NB4 (cell line): ENCODE results near the gene PRUNE2.

Experiments
- TF ChIP-seq, protein P1 (sequence below): IDR thresholded peaks from 2 replicates; pipeline ENCODE4 v1.6.1; 2011; ENCODE audit warnings: low read depth, low read length
- TF ChIP-seq, protein P2 (sequence below): IDR thresholded peaks from one replicate; pipeline ENCODE4 v1.5.1; 2012; ENCODE audit warnings: low read depth, low read length

DNA sequence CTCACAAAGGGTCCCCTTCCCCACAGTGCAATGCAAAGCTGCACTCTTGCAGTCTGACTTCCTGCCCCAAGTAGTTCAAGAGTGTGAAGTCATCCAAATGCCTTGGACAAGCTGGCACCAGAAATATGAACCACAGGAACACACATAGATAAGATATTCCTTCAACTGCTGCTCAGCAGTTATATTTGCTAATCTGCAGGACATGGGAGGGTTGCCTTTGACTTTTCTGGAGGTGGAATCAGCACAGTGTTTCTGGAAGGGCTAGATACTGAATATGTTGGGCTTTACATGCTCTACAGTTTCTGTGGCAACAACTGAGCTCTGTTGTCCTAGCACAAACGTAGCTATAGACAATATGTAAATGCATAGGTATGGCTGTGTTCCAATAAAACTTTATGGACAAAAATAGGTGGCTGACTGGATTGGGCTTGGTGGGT lies 238.4 kb downstream of the PRUNE2 start:
- TF ChIP-seq, protein P1, sequence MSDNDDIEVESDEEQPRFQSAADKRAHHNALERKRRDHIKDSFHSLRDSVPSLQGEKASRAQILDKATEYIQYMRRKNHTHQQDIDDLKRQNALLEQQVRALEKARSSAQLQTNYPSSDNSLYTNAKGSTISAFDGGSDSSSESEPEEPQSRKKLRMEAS, result no peak
- TF ChIP-seq, protein P2, sequence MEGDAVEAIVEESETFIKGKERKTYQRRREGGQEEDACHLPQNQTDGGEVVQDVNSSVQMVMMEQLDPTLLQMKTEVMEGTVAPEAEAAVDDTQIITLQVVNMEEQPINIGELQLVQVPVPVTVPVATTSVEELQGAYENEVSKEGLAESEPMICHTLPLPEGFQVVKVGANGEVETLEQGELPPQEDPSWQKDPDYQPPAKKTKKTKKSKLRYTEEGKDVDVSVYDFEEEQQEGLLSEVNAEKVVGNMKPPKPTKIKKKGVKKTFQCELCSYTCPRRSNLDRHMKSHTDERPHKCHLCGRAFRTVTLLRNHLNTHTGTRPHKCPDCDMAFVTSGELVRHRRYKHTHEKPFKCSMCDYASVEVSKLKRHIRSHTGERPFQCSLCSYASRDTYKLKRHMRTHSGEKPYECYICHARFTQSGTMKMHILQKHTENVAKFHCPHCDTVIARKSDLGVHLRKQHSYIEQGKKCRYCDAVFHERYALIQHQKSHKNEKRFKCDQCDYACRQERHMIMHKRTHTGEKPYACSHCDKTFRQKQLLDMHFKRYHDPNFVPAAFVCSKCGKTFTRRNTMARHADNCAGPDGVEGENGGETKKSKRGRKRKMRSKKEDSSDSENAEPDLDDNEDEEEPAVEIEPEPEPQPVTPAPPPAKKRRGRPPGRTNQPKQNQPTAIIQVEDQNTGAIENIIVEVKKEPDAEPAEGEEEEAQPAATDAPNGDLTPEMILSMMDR, result no peak
